Brain microvascular endothelial cell (primary cell): ENCODE results near the gene PDZRN4.
"Not testable (repeated sequence)": the region's sequence is repeated elsewhere in the genome, so short reads cannot be mapped to it uniquely, and the experiment has no call there.

Experiments
- DNase-seq: peaks from one replicate; pipeline ENCODE4 v3.0.0-alpha.2; 2020
- H3K27ac ChIP-seq: fragments of 250-450 bp; sonication (Bioruptor Pico); 2 replicates; pipeline ENCODE4 v1.5.1; 2020; ENCODE audit warnings: mild to moderate bottlenecking, moderate library complexity
- H3K27me3 ChIP-seq: fragments of 250-450 bp; sonication (Bioruptor Pico); replicated peaks from 2 replicates; pipeline ENCODE4 v1.5.1; 2020; ENCODE audit warnings: mild to moderate bottlenecking
- H3K36me3 ChIP-seq: fragments of 250-450 bp; sonication (Bioruptor Pico); replicated peaks from 2 replicates; pipeline ENCODE4 v1.5.1; 2020; ENCODE audit warnings: mild to moderate bottlenecking
- H3K4me3 ChIP-seq: 2 replicates; pipeline ENCODE4 v1.5.1; 2011; ENCODE audit warnings: low read depth, mild to moderate bottlenecking, control low read depth, low read length, moderate library complexity
- CTCF ChIP-seq: IDR thresholded peaks from 2 replicates; pipeline ENCODE4 v1.5.1; 2011; ENCODE audit warnings: low read depth, mild to moderate bottlenecking, moderate library complexity, low read length, control low read depth, inconsistent platforms; ENCODE audit errors: missing control alignments
- in situ Hi-C: cut with HindIII; loops from 2 replicates; pipeline ENCODE4 v1.10.0; 2017; ENCODE audit warnings: low sequenced_read_pairs, low pct_ligation_motif_present

Gene PDZRN4

GRCh38 chr12:41277100-41277945, 89.2 kb downstream of the PDZRN4 start:
- DNase-seq, result peak; percentile 11
- no peak overlapping the region for H3K4me3 ChIP-seq
- no peaks in the 10 kb centered on the region for H3K36me3 ChIP-seq
- in situ Hi-C loops, result no loop called here
- H3K27ac ChIP-seq, result no peak overlapping the region
- H3K27me3 ChIP-seq, result no peaks in the 10 kb centered on the region
- TF ChIP-seq CTCF, result peak; percentile 66

- H3K4me3 ChIP-seq, result no peak overlapping the region
- in situ Hi-C loops, result no loop called here
- H3K27ac ChIP-seq, result no peak overlapping the region
- no peaks in the 10 kb centered on the region for H3K27me3 ChIP-seq
- H3K36me3 ChIP-seq, result no peaks in the 10 kb centered on the region
- no peak for DNase-seq
- no peak for TF ChIP-seq CTCF
Measured at GRCh38 chr12:41277946-41278267, 89.8 kb downstream of the PDZRN4 start.

GRCh38 chr12:41280341-41281095, 92.4 kb downstream of the PDZRN4 start:
- H3K27ac ChIP-seq, H3K36me3 ChIP-seq, H3K27me3 ChIP-seq, H3K4me3 ChIP-seq, DNase-seq, in situ Hi-C loops: not testable (repeated sequence)

GRCh38 chr12:41285470-41285869, 97.3 kb downstream of the PDZRN4 start:
- H3K27ac ChIP-seq, DNase-seq, H3K27me3 ChIP-seq, H3K4me3 ChIP-seq, in situ Hi-C loops, H3K36me3 ChIP-seq: not testable (repeated sequence)

GRCh38 chr12:41286426-41286825, 98.3 kb downstream of the PDZRN4 start:
- no peak overlapping the region for H3K27ac ChIP-seq
- no peak overlapping the region for H3K4me3 ChIP-seq
- no peak for DNase-seq
- no peaks in the 10 kb centered on the region for H3K27me3 ChIP-seq
- TF ChIP-seq CTCF, result no peak
- H3K36me3 ChIP-seq, result no peaks in the 10 kb centered on the region
- in situ Hi-C loops, result no loop called here

GRCh38 chr12:41287500-41288141, 99.5 kb downstream of the PDZRN4 start:
- Histone ChIP-seq H3K27ac (no peak overlapping the region), H3K27me3 (no peaks in the 10 kb centered on the region), H3K4me3 (no peak overlapping the region), H3K36me3 (no peaks in the 10 kb centered on the region)
- no peak for DNase-seq
- in situ Hi-C loops, result no loop called here
- TF ChIP-seq CTCF, result no peak
